CD14-positive monocyte (primary cell): ENCODE measurements around the gene PDE4D. TPM values are rescaled to one million over a fixed set of nuclear protein-coding genes. Genes with fewer than 3 reads are reported as not detected.

Experiments
- DNase-seq, 3 donors: peaks; one replicate each; pipeline ENCODE4 v3.0.0-alpha.2; 2011 to 2022
- H2AFZ ChIP-seq: 2 replicates; pipeline ENCODE4 v1.6.0; 2012; ENCODE audit warnings: mild to moderate bottlenecking, low read depth, low read length, inconsistent platforms; ENCODE audit not compliant: insufficient read depth, poor library complexity, severe bottlenecking
- H3K27ac ChIP-seq, 2 donors: 1 replicate in 1 of 2; 2 replicates in 1 of 2; pipeline ENCODE4 v1.5.1; 2012 to 2013; ENCODE audit warnings: low read length in 2 of 2, control low read depth in 1 of 2, inconsistent platforms in 1 of 2, low read depth in 1 of 2, mild to moderate bottlenecking in 1 of 2
- H3K27me3 ChIP-seq, 2 donors: one replicate each; pipeline versions ENCODE4 v1.6.0 to v1.6.1; 2011 to 2013; ENCODE audit warnings: low read length in 2 of 2; ENCODE audit not compliant: control insufficient read depth in 2 of 2, insufficient read depth in 2 of 2
- H3K36me3 ChIP-seq, 2 donors: replicated peaks in 1 of 2; 1 replicate in 1 of 2; 2 replicates in 1 of 2; pipeline versions ENCODE4 v1.5.1 to v1.6.1; 2012 to 2013; ENCODE audit warnings: low read length in 2 of 2, control low read depth in 1 of 2, inconsistent platforms in 1 of 2, mild to moderate bottlenecking in 1 of 2; ENCODE audit not compliant: insufficient read depth in 2 of 2, control insufficient read depth in 1 of 2
- H3K4me1 ChIP-seq, 2 donors: 1 replicate in 1 of 2; 2 replicates in 1 of 2; pipeline versions ENCODE4 v1.5.1 to v1.6.1; 2012 to 2013; ENCODE audit warnings: low read length in 2 of 2, control low read depth in 1 of 2, inconsistent platforms in 1 of 2, mild to moderate bottlenecking in 1 of 2, moderate library complexity in 1 of 2; ENCODE audit not compliant: insufficient read depth in 2 of 2, control insufficient read depth in 1 of 2
- H3K4me2 ChIP-seq: replicated peaks from 2 replicates; pipeline ENCODE3; 2012; ENCODE audit warnings: low read length, moderate library complexity, mild to moderate bottlenecking; ENCODE audit not compliant: poor library complexity, severe bottlenecking; ENCODE audit errors: extremely low read depth
- H3K4me3 ChIP-seq, 3 experiments: fragments of 200-600 bp in 1 of 3; sonication (generic) in 1 of 3; replicated peaks in 1 of 3; 1 replicate in 2 of 3; 2 replicates in 1 of 3; pipeline ENCODE4 v1.5.1; 2011 to 2013; ENCODE audit warnings: low read length in 3 of 3, mild to moderate bottlenecking in 3 of 3, control low read depth in 2 of 3, low read depth in 2 of 3, inconsistent platforms in 1 of 3, moderate library complexity in 1 of 3
- H3K79me2 ChIP-seq: 2 replicates; pipeline ENCODE4 v1.6.0; 2012; ENCODE audit warnings: mild to moderate bottlenecking, control low read depth, inconsistent platforms, low read length, moderate library complexity; ENCODE audit not compliant: insufficient read depth
- H3K9ac ChIP-seq: 2 replicates; pipeline ENCODE4 v1.6.0; 2017; ENCODE audit warnings: low read length, mild to moderate bottlenecking; ENCODE audit not compliant: insufficient read depth, poor library complexity, severe bottlenecking
- H3K9me3 ChIP-seq, 2 donors: replicated peaks in 1 of 2; 1 replicate in 1 of 2; 2 replicates in 1 of 2; pipeline versions ENCODE4 v1.5.1 to v1.6.1; 2012 to 2013; ENCODE audit warnings: low read length in 2 of 2, control low read depth in 1 of 2; ENCODE audit not compliant: control insufficient read depth in 1 of 2, insufficient read depth in 1 of 2
- H4K20me1 ChIP-seq: 2 replicates; pipeline ENCODE4 v1.6.0; 2012; ENCODE audit warnings: mild to moderate bottlenecking, low read length, control low read depth, moderate library complexity; ENCODE audit not compliant: insufficient read depth
- H3K27ac Mint-ChIP-seq, 7 donors: one replicate each; pipeline ENCODE4 v1.8.0; 2020; ENCODE audit warnings: mild to moderate bottlenecking in 7 of 7, mixed read lengths in 7 of 7, moderate library complexity in 6 of 7, inconsistent platforms in 2 of 7
- H3K27me3 Mint-ChIP-seq, 3 donors: one replicate each; pipeline ENCODE4 v1.8.0; 2021 to 2022; ENCODE audit warnings: low read depth in 3 of 3, mild to moderate bottlenecking in 3 of 3, mixed read lengths in 3 of 3, moderate library complexity in 3 of 3, inconsistent platforms in 1 of 3
- H3K36me3 Mint-ChIP-seq, 2 donors: one replicate each; pipeline ENCODE4 v1.8.0; 2020; ENCODE audit warnings: mixed read lengths in 2 of 2, inconsistent platforms in 1 of 2, mild to moderate bottlenecking in 1 of 2
- H3K4me1 Mint-ChIP-seq: one replicate; pipeline ENCODE4 v1.8.0; 2020; ENCODE audit warnings: mild to moderate bottlenecking, mixed read lengths
- H3K4me3 Mint-ChIP-seq, 2 donors: one replicate each; pipeline ENCODE4 v1.8.0; 2020; ENCODE audit warnings: mild to moderate bottlenecking in 2 of 2, mixed read lengths in 2 of 2, moderate library complexity in 1 of 2
- H3K9me3 Mint-ChIP-seq, 7 donors: one replicate each; pipeline ENCODE4 v1.8.0; 2020 to 2022; ENCODE audit warnings: mixed read lengths in 7 of 7, mild to moderate bottlenecking in 6 of 7, moderate library complexity in 6 of 7, inconsistent platforms in 2 of 7
- WGBS: methylation state at CpG from one replicate; pipeline ENCODE4 v1.1.5; 2013; ENCODE audit warnings: missing lambda C conversion rate; ENCODE audit not compliant: insufficient coverage; 5-methylcytosine and 5-hydroxymethylcytosine counted together
- intact Hi-C, 2 donors: fragments of 100-400 bp; cut with micrococcal nuclease; formaldehyde crosslinking; loops; one replicate each; pipeline versions ENCODE4 v1.15.0 to v1.15.1; 2023
- polyA plus RNA-seq, 3 donors: library from polyadenylated mRNA; depleted of rRNA in 1 of 3; unstranded in 2 of 3; stranded (reverse) in 1 of 3; fragments of 300-500 nt in 2 of 3; fragments of >200 nt in 1 of 3; fragmentation: Illumina TruSeq in 2 of 3; gene quantifications; 1 replicate in 2 of 3; 2 replicates in 1 of 3; pipeline ENCODE4 v1.2.3, GENCODE V29; 2012 to 2021
- TF ChIP-seq, protein P1 (sequence below): fragments of 200-600 bp; IDR thresholded peaks from one replicate; pipeline ENCODE4 v1.8.0; 2022; ENCODE audit warnings: antibody characterized with exemption, mild to moderate bottlenecking

The PDE4D gene
- polyA plus RNA-seq, 3 donors: 1.9 to 3.4 (median 2.8) TPM

DNA sequence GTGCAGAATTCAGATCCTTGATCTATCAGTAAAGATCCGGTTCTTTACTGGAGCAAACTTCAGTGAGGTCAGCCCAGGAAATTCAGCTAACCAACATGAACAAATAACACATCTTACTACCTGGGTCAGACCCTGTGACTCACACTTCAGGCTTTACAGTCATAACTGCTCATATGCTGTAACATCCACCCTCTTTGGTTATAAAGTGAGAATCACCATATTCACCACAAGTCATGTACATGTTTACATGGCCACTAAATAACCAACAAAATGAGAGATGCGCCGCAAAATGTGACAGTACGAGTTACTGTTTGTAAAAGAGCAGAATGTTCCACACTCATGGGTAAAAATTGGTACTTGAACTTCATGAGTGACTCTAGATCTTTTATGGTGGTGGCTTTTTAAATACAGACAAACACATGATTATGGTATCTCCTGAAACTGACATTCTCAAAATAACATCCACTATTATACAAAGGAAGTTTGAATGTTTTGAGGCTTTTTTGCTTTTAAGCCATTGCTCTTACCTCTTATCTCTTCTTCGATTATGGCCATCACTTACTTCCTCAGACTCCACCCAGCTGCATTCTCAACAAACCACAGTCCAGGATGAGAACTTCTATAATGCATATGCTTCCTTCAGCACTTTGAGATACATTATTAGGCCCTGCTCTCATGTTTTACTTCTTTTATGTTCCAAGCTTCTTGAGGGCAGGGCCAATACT is 794.1 kb downstream of the PDE4D start:
- H3K9me3 Mint-ChIP-seq: peaks cover 0 to 2% (median 0%) of the 10 kb centered on the region in 7 donors
- no peak overlapping the region for H3K27ac ChIP-seq
- no peaks in the 10 kb centered on the region for H3K27me3 Mint-ChIP-seq
- H2AFZ ChIP-seq: no peak overlapping the region
- H3K4me2 ChIP-seq: no peak overlapping the region
- no peaks in the 10 kb centered on the region for H3K36me3 Mint-ChIP-seq
- no peak overlapping the region for H3K4me3 ChIP-seq
- no peak overlapping the region for H3K4me3 Mint-ChIP-seq
- WGBS: 57% methylated on average over 2 of the region's 5 CpGs
- H3K9me3 ChIP-seq: no peaks in the 10 kb centered on the region
- DNase-seq: peak in 1 of 3 donors; percentile 10
- H3K9ac ChIP-seq: no peak overlapping the region
- no peaks in the 10 kb centered on the region for H3K4me1 ChIP-seq
- TF ChIP-seq, protein P1, sequence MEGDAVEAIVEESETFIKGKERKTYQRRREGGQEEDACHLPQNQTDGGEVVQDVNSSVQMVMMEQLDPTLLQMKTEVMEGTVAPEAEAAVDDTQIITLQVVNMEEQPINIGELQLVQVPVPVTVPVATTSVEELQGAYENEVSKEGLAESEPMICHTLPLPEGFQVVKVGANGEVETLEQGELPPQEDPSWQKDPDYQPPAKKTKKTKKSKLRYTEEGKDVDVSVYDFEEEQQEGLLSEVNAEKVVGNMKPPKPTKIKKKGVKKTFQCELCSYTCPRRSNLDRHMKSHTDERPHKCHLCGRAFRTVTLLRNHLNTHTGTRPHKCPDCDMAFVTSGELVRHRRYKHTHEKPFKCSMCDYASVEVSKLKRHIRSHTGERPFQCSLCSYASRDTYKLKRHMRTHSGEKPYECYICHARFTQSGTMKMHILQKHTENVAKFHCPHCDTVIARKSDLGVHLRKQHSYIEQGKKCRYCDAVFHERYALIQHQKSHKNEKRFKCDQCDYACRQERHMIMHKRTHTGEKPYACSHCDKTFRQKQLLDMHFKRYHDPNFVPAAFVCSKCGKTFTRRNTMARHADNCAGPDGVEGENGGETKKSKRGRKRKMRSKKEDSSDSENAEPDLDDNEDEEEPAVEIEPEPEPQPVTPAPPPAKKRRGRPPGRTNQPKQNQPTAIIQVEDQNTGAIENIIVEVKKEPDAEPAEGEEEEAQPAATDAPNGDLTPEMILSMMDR: no peak
- no peaks in the 10 kb centered on the region for H4K20me1 ChIP-seq
- no peaks in the 10 kb centered on the region for H3K27me3 ChIP-seq
- intact Hi-C loops: no loop called here
- H3K79me2 ChIP-seq: no peaks in the 10 kb centered on the region
- H3K27ac Mint-ChIP-seq: no peak overlapping the region
- peaks cover 2% of the 10 kb centered on the region for H3K4me1 Mint-ChIP-seq
- no peaks in the 10 kb centered on the region for H3K36me3 ChIP-seq

- Histone ChIP-seq H3K27ac (no peak overlapping the region), H3K4me3 (no peak overlapping the region), H3K4me1 (no peaks in the 10 kb centered on the region), H3K9me3 (no peaks in the 10 kb centered on the region), H3K36me3 (no peaks in the 10 kb centered on the region), H3K79me2 (no peaks in the 10 kb centered on the region), H4K20me1 (no peaks in the 10 kb centered on the region), H3K9ac (no peak overlapping the region), H2AFZ (no peak overlapping the region), H3K27me3 (no peaks in the 10 kb centered on the region), H3K4me2 (no peak overlapping the region)
- Mint-ChIP-seq H3K4me3 (no peak overlapping the region), H3K4me1 (peaks cover 2% of the 10 kb centered on the region), H3K27me3 (no peaks in the 10 kb centered on the region), H3K27ac (no peak overlapping the region), H3K9me3 (peaks cover 0 to 2% (median 0%) of the 10 kb centered on the region in 7 donors), H3K36me3 (no peaks in the 10 kb centered on the region)
- no CpG with 5 or more reads among the region's 2 CpGs for WGBS
- intact Hi-C loops: no loop called here
- DNase-seq: no peak
- TF ChIP-seq, protein P1: no peak
Measured at GRCh38 chr5:59098743-59099142, 794.8 kb downstream of the PDE4D start.
